GM18873 (cell line): ENCODE data around the gene CHN2.

Experiments used
- ATAC-seq: cut with Tn5 transposase; IDR thresholded peaks from one replicate; pipeline ENCODE4 v1.9.1; 2021; ENCODE audit warnings: mild to moderate bottlenecking, moderate library complexity, moderate number of reproducible peaks; ENCODE audit not compliant: unreplicated experiment, low FRiP score

CHN2 gene

GRCh38 chr7:29302666-29303395, 108.3 kb downstream of the CHN2 start:
- no peak for ATAC-seq

GRCh38 chr7:29304756-29305155, 110.2 kb downstream of the CHN2 start:
- no peak for ATAC-seq

GRCh38 chr7:29306319-29306991, 111.9 kb downstream of the CHN2 start:
- no peak for ATAC-seq

GRCh38 chr7:29308424-29308823, 113.8 kb downstream of the CHN2 start:
- no peak for ATAC-seq

GRCh38 chr7:29309041-29309854, 114.7 kb downstream of the CHN2 start:
- no peak for ATAC-seq

GRCh38 chr7:29310625-29311024, 116.0 kb downstream of the CHN2 start:
- ATAC-seq: no peak

GRCh38 chr7:29311314-29311713, 116.7 kb downstream of the CHN2 start:
- ATAC-seq: no peak

- ATAC-seq: no peak
Observed at GRCh38 chr7:29314148-29314547, 119.6 kb downstream of the CHN2 start.

- no peak for ATAC-seq
Observed at GRCh38 chr7:29315122-29315891, 120.7 kb downstream of the CHN2 start.

DNA sequence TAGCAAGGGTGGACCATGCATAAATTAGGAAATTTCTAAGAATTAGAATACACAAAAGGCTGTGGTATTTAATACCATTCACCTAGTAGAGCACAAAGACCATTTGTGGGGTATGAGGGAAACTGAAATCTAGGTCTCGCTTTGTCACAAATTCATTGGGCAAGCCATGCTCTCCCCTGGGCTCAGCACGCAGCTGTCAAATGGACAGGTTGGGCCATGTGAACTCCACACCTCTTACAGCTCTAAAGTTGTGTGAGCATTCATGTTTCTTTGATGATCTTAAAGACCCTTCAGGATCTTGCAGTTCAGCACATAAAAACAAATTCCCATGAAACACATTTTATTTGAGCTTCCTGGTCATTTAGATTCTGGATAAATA, 121.3 kb downstream of the CHN2 start:
- ATAC-seq: no peak

DNA sequence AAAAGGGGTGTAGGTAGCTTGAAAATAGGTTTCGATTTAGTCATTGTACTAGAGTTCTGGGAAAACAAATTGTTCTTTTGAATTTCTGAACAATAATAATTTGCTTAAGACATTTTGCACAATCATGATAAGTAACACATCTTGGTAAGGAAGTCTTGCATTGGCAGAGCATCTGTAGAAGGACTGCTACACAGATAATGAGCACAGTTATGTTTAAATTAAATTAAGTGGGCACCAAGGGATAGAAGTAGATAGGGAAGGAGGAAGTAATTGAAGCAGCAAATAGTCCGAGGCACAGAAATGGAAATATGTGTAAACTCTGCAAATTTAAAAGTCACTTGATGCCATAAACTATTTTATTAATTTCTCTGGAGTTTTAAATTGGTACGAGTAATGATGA, 122.4 kb downstream of the CHN2 start:
- no peak for ATAC-seq

GRCh38 chr7:29318853-29319718, 124.5 kb downstream of the CHN2 start:
- no peak for ATAC-seq

DNA sequence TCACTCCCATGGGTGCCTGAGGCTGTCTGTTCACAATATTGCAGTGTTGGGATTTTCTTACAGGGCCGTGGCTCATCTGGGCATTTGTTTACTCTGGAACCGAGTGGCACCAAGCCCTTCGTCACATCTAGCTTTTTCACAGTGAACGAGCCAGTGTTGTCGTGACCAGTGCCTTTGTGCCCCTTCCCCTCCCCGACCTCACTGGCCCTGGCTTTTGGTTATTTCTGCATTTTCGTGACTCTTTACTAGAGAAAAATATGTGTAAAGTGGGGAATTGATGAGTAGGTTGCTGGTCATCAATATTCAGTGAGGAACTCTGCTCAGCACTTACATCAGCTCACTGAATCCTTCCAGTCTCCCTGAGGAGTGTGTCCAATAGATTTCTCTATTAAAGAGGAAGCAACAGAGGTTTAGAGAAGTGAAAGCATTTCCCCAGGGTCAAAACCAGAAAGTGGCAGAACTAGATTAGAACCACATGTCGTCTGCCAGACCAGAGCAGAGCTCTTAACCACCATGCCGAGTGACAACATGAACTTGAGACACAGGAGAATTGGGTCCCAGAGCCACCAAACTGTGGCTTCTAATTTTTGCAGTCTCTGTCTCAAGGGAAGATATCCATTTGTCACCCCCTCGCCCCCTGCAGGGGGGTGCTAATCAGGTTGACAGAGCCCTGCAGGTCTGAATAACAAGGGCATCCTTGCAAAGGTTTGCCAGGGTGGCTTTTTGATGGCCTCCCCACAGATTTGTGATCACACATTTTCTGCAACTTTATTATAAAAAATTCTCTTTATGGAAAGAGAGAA, 125.3 kb downstream of the CHN2 start:
- no peak for ATAC-seq

DNA sequence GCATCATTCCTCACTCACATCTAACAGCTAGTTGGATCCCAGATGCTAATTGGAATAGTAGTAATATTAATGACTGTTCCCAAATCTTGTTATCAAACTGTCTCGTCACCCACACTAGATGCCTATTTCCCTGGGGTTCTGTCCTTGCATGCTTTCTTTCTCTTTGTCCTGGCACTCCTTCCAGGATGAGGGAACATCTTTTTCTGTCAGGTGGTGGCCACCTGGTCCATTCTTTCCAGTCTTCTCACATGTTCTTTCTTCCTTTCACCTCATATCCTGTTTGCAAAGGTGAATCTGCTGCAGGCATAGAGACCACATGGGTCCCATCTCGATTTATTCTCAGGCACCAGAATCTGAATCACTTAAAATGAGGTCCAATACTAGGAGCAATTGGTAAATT, 126.0 kb downstream of the CHN2 start:
- no peak for ATAC-seq

DNA sequence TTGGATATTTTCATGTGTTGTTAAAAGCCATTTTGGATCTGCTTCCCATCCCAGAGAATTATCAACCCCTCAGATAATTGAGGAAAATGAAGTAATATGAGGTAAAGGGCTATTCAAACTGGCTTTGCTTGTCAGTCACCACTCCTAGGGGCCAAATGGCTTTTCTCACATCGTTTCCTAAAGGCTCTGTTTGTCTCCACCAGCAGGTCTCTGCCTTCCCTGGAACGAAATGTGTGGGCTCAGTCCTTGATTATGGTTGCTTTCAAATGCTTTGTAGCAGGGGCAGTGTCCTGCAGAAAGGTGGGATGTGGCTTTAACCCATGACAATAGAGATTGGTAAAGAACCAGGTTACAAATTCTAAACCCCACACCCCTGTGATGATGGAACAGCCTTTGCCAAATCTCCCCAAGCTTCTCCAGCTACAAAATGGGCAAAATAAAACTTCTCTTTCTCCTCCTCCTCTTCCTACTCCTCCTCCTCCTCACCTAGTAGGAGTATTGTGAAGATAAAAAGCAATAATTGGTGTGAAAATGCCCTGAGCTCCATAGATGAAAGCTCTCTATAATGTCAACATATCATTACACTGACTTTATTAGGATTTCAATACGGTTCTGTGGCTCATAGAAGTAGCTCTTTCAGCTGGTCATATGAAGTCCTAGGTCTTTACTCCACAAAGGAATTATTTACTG, 127.6 kb downstream of the CHN2 start:
- ATAC-seq: no peak

- ATAC-seq: no peak
Observed at GRCh38 chr7:29325476-29325875, 130.9 kb downstream of the CHN2 start.

- ATAC-seq: no peak
Observed at GRCh38 chr7:29326864-29327263, 132.3 kb downstream of the CHN2 start.

- no peak for ATAC-seq
Observed at GRCh38 chr7:29327455-29327854, 132.9 kb downstream of the CHN2 start.
